ENCODE results near the gene MED13.

DNA sequence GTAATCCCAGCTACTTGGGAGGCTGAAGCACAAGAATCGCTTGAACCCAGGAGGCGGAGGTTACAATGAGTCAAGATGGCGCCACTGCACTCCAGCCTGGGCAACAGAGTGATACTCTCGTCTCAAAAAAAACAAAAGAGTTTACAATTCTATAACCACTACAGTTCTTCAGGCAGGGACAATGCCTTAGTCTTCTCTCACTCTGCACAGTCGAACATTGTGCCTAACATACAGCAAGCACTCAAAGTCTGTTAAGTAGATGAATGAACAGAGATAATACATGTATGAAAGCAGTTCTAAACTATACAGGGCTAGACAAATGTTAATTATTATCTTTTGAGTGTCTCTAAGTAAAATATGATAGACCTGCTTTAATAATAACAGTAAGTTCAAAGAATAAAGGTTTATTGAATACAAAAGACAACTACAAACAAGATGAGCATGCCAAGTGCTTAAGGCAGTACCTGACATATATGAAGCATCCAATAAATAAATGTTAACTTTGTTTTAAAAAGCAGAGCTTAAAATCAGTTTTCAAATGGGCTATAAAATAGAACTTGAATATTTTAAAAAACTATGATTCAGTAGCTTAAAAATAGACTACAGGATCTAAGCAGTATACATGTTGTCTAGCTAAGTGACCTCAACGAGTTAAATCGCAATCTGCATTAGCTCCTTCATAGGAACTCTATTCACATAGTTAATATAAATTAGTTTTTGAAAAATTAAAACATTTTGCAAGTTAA lies 156.6 kb downstream of the MED13 start:
- TF ChIP-seq, protein P1, sequence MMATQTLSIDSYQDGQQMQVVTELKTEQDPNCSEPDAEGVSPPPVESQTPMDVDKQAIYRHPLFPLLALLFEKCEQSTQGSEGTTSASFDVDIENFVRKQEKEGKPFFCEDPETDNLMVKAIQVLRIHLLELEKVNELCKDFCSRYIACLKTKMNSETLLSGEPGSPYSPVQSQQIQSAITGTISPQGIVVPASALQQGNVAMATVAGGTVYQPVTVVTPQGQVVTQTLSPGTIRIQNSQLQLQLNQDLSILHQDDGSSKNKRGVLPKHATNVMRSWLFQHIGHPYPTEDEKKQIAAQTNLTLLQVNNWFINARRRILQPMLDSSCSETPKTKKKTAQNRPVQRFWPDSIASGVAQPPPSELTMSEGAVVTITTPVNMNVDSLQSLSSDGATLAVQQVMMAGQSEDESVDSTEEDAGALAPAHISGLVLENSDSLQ (IDR thresholded peaks at IDR 0.05): no peak
- no peak for TF ChIP-seq FOXK2 (IDR thresholded peaks at IDR 0.05)

Data from HEK293T (cell line).